Panc1 (cell line): ENCODE data around the gene MYBBP1A. TPM values are rescaled to one million over a fixed set of nuclear protein-coding genes. Genes with fewer than 3 reads are reported as not detected.

Experiments used
- ATAC-seq: fragments of 200-7000 bp; cut with Tn5 transposase; 2 replicates; pipeline ENCODE4 v1.9.1; 2020; ENCODE audit warnings: mild to moderate bottlenecking, moderate library complexity
- BruUV-seq: library from RNA; stranded (reverse); fragments of 400-500 nt; replicated peaks from 2 replicates; lab custom pipeline; 2021; lab: Mats Ljungman, UMichigan
- CTCF ChIA-PET: fragments of 300-600 bp; sonication (Branson Sonifier 250); formaldehyde crosslinking; loops from one replicate; lab custom pipeline; 2022; ENCODE audit warnings: antibody characterized with exemption; lab: Charles Lee
- POLR2A ChIA-PET: fragments of 300-600 bp; sonication (Branson Sonifier 250); formaldehyde crosslinking; loops from one replicate; lab custom pipeline; 2022; ENCODE audit warnings: antibody characterized with exemption; lab: Charles Lee
- DNase-seq: peaks from one replicate; pipeline ENCODE4 v3.0.0-alpha.2; 2010; ENCODE audit warnings: low read depth, low spot score
- H3K27ac ChIP-seq: 2 replicates; pipeline ENCODE4 v1.5.1; 2011; ENCODE audit warnings: mild to moderate bottlenecking, low read length, inconsistent platforms
- H3K27me3 ChIP-seq: fragments of 200-500 bp; sonication (Bioruptor generic); 2 replicates; pipeline ENCODE4 v1.6.0; 2014; ENCODE audit warnings: low read length, inconsistent platforms; ENCODE audit not compliant: control insufficient read depth, insufficient read depth
- H3K36me3 ChIP-seq: fragments of 200-500 bp; sonication (Bioruptor generic); 2 replicates; pipeline ENCODE4 v1.5.1; 2014; ENCODE audit warnings: inconsistent platforms, mild to moderate bottlenecking, low read length, moderate library complexity; ENCODE audit not compliant: control insufficient read depth, insufficient read depth
- H3K4me1 ChIP-seq: 2 replicates; pipeline ENCODE4 v1.5.1; 2011; ENCODE audit warnings: inconsistent platforms, mild to moderate bottlenecking, low read length, moderate library complexity; ENCODE audit not compliant: control insufficient read depth, insufficient read depth
- H3K4me3 ChIP-seq, 2 experiments: 2 replicates each; pipeline ENCODE4 v1.5.1; 2011 to 2012; ENCODE audit warnings: low read depth in 2 of 2, low read length in 2 of 2, mild to moderate bottlenecking in 2 of 2, inconsistent platforms in 1 of 2, moderate library complexity in 1 of 2
- H3K9me3 ChIP-seq: fragments of 200-500 bp; sonication (Bioruptor generic); 2 replicates; pipeline ENCODE4 v1.5.1; 2014; ENCODE audit warnings: low read depth, mild to moderate bottlenecking, inconsistent platforms, low read length, moderate library complexity; ENCODE audit not compliant: control insufficient read depth, insufficient read depth
- CTCF ChIP-seq: fragments of 450-650 bp; IDR thresholded peaks from 2 replicates; pipeline ENCODE4 v1.5.1; 2017; ENCODE audit warnings: mild to moderate bottlenecking
- POLR2AphosphoS5 ChIP-seq: IDR thresholded peaks from 2 replicates; pipeline ENCODE4 v1.6.1; 2012; ENCODE audit warnings: mild to moderate bottlenecking, low read depth, low read length, moderate library complexity
- REST ChIP-seq, 2 experiments: IDR thresholded peaks; 2 replicates each; pipeline ENCODE4 v1.6.1; 2011 to 2012; ENCODE audit warnings: low read depth in 2 of 2, control low read depth in 1 of 2, low read length in 1 of 2, mild to moderate bottlenecking in 1 of 2, moderate library complexity in 1 of 2; ENCODE audit not compliant: insufficient read depth in 1 of 2
- SIN3A ChIP-seq: IDR thresholded peaks from 2 replicates; pipeline ENCODE4 v1.6.1; 2012; ENCODE audit warnings: low read depth, mild to moderate bottlenecking, low read length, moderate library complexity, borderline replicate concordance; ENCODE audit not compliant: insufficient read depth
- TCF7L2 ChIP-seq: IDR thresholded peaks from 2 replicates; pipeline ENCODE4 v1.6.1; 2011; ENCODE audit warnings: mild to moderate bottlenecking, low read depth, low read length, inconsistent platforms
- in situ Hi-C: cut with HindIII; loops from 2 replicates; pipeline ENCODE4 v1.10.0; 2016; ENCODE audit warnings: low sequenced_read_pairs, low pct_unique_long_range_greater_than_20kb
- intact Hi-C: fragments of 100-400 bp; cut with micrococcal nuclease; formaldehyde crosslinking; loops from one replicate; pipeline ENCODE4 v1.10.0; 2022; ENCODE audit not compliant: unreplicated experiment
- total RNA-seq: library from RNA; stranded (reverse); gene quantifications from one replicate; pipeline ENCODE4 v1.2.1, GENCODE V29; 2021; ENCODE audit not compliant: unreplicated experiment

The MYBBP1A gene
- total RNA-seq, 1 experiment from 2014 or later, result 95.6 TPM

- BruUV-seq, result no TSS peak
- Histone ChIP-seq H3K9me3 (no peaks in the 10 kb centered on the region), H3K27ac (no peak overlapping the region), H3K4me1 (no peaks in the 10 kb centered on the region), H3K36me3 (no peaks in the 10 kb centered on the region), H3K27me3 (no peaks in the 10 kb centered on the region), H3K4me3 (peak overlapping the region; percentile 17 to 38)
- TF ChIP-seq REST (IDR thresholded peaks at IDR 0.05; ENCODE audit: insufficient read depth in 1 of 2, low read depth in 2 of 2, low read length in 1 of 2) (no peak), POLR2AphosphoS5 (no peak)
- in situ Hi-C loops, result no loop called here
- ATAC-seq (peak; percentile 41), DNase-seq (no peak)
- intact Hi-C loops, result no loop called here
- CTCF ChIA-PET, result interaction anchor here (0.6 kb wide), 2 partner anchors 93 to 356 kb away, joined by 3 to 4 read pairs; no protein-coding TSS in a partner anchor
- POLR2A ChIA-PET, result interaction anchor here (0.6 kb wide), 1 partner anchor 10 kb away, joined by 3 read pairs; no protein-coding TSS in a partner anchor
Observed at GRCh38 chr17:4499431-4500190, 55.6 kb downstream of the MYBBP1A start.

DNA sequence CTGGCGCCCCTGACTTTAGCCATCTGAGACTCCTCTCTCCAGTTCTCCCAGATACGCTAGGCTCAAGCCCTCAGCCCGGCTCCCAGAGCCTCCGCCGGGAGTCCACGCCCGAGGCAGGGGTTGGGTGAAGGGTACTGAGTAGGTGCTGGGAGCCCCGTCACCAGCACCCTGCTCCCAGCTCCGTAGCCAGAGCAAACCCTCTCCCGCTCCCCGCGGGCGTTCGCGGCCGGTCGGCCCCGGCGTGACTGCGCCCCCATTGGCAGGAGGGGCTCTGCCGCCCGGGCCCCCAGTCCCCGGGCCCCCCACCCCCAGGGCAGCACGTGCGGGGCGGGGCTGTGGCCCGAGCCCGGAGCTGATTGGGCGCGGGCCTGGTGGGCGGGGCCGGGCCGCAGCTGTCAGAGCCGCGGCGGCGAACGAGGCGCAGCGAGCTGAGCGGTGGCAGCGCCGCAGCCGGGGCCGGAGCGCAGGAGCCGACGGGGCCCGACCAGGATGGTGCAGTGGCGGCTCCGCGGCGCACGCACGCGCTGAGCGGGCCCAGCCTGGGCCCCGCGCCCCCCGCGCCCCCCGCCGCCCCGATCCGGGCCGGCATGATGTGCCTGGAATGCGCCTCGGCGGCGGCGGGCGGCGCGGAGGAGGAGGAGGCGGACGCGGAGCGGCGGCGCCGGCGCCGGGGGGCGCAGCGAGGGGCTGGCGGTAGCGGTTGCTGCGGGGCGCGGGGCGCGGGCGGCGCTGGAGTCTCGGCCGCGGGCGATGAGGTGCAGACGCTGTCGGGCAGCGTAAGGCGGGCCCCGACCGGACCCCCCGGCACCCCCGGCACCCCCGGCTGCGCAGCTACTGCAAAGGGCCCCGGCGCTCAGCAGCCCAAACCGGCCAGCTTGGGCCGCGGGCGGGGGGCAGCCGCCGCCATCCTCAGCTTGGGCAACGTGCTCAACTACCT is 56.5 kb downstream of the MYBBP1A start, which contains the start of gene SPNS2:
Gene SPNS2 (plus strand): TSS at position 421 of the 937 bp plus-strand sequence. CDS start 167 bp downstream, at position 588.
- no peak for TF ChIP-seq TCF7L2
- TF ChIP-seq CTCF, result no peak
- no peak for TF ChIP-seq POLR2AphosphoS5
- no peak for TF ChIP-seq SIN3A
- TF ChIP-seq REST (IDR thresholded peaks at IDR 0.05; ENCODE audit: insufficient read depth in 1 of 2, low read depth in 2 of 2, low read length in 1 of 2), result no peak
- Histone ChIP-seq H3K4me3 (peak within 1 kb of the TSS; percentile 27 to 42), H3K9me3 (no peaks in the 10 kb centered on the region), H3K27me3 (no peaks in the 10 kb centered on the region), H3K27ac (no peak within 1 kb of the TSS), H3K36me3 (no peaks in the 10 kb centered on the region), H3K4me1 (no peaks in the 10 kb centered on the region)
- ChIA-PET CTCF (interaction anchor here (0.5 to 0.6 kb wide), 2 partner anchors 78 to 92 kb away, joined by 3 to 4 read pairs; no protein-coding TSS in a partner anchor), POLR2A (no interaction called here)
- BruUV-seq, result no TSS peak
- in situ Hi-C loops, result no loop called here
- peak; percentile 92 for ATAC-seq
- intact Hi-C loops, result no loop called here
- DNase-seq, result no peak
